Sigmoid colon (tissue), 4 donors: ENCODE measurements around the gene UBN1.

Source experiments
- CTCF ChIP-seq, 4 experiments: fragments of 450-650 bp in 3 of 4; fragments of 200-600 bp in 1 of 4; IDR thresholded peaks; one replicate each; pipeline ENCODE4 v1.5.1; 2016 to 2019; ENCODE audit warnings: antibody characterized with exemption in 4 of 4, mild to moderate bottlenecking in 3 of 4, moderate library complexity in 2 of 4
- POLR2AphosphoS5 ChIP-seq, 4 donors: sonication (generic); formaldehyde crosslinking; IDR thresholded peaks; one replicate each; pipeline ENCODE4 v1.6.1; 2017; ENCODE audit warnings: antibody characterized with exemption in 4 of 4

GRCh38 chr16:4837733-4838501 is 9.4 kb upstream of the UBN1 start:
- TF ChIP-seq POLR2AphosphoS5 (IDR thresholded peaks at IDR 0.05) (no peak), CTCF (IDR thresholded peaks at IDR 0.05) (no peak)
